Non-pigmented ciliary epithelial cell (primary cell): ENCODE results near the gene SCRT2.
"Not testable (repeated sequence)": the region's sequence is repeated elsewhere in the genome, so short reads cannot be mapped to it uniquely, and the experiment has no call there.

Experiments used
- DNase-seq: peaks from one replicate; pipeline ENCODE4 v3.0.0-alpha.2; 2010; ENCODE audit warnings: low read depth

The SCRT2 gene

GRCh38 chr20:675453-676314, at the start of gene SCRT2:
Gene SCRT2, minus strand, starts transcription at chr20:675802. Its CDS starts 201 bp downstream, at chr20:675601.
- no peak for DNase-seq

- DNase-seq = not testable (repeated sequence)
Measured at GRCh38 chr20:724797-725196, 49.2 kb upstream of the SCRT2 start.

- no peak for DNase-seq
Measured at GRCh38 chr20:723756-724155, 48.2 kb upstream of the SCRT2 start.

- no peak for DNase-seq
Measured at GRCh38 chr20:722822-723644, 47.4 kb upstream of the SCRT2 start.

DNA sequence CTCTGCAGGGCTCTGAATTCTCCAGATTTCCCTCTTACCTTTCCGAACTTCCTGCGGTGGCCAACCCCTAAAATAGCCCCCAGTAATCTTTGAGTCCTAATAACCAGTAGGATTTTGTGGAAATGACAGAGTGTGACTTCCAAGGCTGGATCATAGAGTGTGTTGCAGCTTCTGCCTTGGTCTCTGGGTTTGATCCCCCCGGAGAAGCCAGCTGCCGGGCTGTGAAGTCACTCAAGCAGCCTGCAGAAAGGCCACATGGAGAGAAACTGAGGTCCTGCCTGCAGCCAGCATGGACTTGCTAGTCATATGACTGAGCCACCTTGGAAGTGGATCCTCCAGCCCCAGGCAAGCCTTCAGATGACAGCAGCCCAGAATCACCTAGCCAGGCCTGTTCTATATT, 46.3 kb upstream of the SCRT2 start:
- DNase-seq = no peak

GRCh38 chr20:719816-720215, 44.2 kb upstream of the SCRT2 start:
- DNase-seq = no peak

DNA sequence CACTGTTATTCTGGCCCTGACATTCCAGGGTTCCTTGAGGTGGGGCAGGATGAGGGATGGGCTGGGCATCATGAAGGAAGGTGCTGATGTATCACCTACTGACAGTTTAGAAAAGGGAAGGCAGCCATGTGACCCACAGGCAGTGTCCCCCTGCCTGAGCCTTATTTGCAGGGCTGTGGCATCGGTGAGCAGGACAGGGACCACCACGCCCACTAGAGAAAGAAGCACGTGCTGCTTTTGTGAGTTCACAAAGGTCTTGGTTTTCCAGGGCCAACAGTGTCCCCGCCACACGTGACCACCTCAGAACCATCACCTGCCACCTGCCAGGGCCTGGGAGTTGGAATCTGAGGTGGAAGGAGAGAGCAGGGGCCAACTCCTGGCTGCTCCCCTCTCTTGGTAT, 43.5 kb upstream of the SCRT2 start:
- no peak for DNase-seq

- DNase-seq = no peak
Measured at GRCh38 chr20:717832-718231, 42.2 kb upstream of the SCRT2 start.

DNA sequence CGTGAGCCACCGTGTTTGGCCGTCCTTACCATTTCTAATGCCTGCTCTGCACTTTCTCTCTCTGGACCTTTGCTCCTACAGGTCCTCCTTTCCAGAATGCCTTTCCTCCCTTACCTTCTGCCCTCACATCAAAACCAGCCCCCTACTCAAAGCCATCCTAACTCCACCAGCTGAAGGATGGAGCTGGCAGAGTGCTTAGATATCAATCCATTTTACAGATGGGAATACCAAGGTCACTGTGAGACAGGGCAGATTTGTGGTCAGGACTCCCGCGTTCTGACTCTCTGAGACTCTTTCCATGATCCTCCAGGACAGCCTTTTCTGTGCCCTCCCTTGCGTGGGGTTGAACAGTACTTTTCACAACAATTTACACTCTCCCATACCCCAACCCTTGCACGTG, 41.7 kb upstream of the SCRT2 start:
- DNase-seq = no peak

GRCh38 chr20:714453-714852, 38.9 kb upstream of the SCRT2 start:
- DNase-seq = no peak

GRCh38 chr20:711576-711975, 36.0 kb upstream of the SCRT2 start:
- no peak for DNase-seq

GRCh38 chr20:710780-711450, 35.3 kb upstream of the SCRT2 start:
- DNase-seq = no peak

- DNase-seq = no peak
Measured at GRCh38 chr20:709991-710779, 34.6 kb upstream of the SCRT2 start.

DNA sequence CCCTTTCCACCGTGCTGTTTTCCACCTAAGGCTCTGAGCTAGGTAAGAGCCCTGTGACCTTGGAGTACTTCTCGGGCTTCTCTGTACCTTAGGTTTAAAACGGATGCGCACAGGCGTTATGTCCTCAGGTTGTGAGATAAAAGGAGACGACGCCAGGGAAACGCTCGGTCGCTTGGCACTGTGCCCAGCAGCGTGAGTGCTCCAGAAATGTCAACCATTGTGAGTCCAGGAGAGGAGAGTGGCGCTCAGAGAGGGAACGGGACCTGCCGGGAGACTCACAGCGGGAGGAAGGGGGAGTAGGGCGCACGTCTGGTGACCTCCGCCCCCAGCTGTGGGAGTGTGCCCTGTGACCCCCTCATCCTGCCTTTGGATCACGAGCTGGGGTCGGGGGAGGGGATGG, 33.8 kb upstream of the SCRT2 start:
- DNase-seq = no peak

DNA sequence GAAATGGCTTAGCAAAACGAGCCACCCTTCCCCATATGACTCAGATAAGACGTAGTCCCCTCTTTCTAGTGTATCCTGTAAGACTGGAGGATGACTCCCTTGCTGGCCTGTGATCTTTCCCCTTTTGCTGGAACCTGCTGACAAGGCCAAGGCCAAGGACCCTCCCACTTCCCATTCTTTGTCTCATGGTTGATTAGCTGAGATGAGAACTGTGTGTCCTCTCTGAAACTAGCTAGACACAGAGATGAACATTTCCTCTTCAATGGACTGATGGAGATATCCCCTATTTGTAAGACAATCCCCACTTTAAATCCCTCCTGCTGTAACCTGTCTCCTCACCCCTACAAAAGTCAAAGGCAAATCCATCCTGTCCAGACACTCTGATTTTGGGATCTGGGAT, 33.4 kb upstream of the SCRT2 start:
- DNase-seq = no peak

DNA sequence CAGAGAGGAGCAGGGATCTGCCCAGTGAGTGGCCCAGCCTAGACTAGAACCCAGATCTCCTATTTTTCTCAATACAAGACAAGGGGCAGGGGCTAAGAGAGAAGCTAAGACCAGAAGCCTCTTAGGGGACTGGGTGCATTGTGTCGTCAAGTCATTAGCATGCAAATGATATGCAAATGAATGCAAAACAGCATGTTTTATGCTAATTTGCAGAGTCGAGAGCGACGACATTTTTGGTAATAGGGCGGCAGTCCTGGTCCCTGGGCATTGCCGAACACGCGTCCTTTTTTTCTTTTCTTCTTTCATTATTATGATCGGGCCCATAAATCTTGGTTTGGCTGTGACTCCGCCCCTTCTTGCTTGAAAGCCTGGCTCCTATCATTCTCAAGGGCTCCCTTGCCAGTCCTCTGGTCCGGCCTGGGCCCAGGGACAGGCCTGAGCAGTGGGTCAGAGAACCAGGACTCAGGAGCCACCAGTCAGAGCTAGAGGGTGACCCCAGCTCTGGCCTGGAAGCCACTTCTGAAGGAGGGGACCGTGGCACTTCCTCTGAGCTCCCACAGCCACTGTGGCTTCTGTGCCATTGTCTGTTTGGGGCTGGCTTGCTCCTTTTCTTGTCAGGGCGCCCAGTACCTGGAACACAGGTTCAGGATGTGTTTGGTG, 32.0 kb upstream of the SCRT2 start:
- DNase-seq = no peak

DNA sequence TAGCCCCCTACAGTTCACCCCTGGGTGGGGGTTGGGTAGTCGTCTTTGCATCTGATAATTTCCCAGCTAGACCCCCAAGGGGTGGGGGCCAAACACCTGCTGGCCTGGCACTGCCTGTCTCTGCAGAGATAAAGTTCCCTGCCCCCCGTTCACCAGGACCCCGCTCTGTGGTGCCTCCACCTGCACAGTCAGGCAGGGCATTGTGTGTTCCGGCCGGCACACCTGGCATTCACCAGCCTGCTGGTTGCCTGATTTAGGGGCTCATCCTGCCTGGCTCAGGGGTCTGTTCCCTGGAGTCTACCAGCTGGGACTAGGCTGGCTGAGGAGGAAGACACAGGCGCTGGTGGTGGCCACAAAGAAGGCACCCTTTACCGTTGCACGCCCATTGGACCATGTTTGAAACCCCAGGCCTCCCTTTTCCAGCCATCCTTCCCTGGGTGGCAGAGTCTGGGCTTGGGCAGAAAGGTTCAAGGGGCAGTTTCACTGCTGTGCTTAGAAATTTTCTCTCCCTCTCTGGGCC, 30.8 kb upstream of the SCRT2 start:
- no peak for DNase-seq

DNA sequence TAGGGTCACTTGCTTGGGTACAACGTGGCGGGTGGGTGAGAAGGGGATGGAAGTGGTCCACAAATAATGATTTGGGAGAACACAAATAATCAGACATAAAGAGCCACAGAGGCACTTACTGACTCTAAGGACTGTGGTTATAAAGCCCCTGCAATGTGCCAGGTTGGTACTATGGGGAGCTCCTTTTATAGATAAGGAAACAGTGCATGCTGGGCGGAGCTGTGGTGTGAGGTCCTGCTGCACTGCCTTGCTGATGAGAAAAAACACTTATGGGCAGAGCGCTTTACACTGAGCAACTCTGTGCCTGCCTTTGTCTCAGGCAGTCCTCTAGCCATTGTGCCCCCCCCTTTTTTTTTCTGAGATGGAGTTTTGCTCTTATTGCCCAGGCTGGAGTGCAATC, 29.1 kb upstream of the SCRT2 start:
- DNase-seq = no peak

DNA sequence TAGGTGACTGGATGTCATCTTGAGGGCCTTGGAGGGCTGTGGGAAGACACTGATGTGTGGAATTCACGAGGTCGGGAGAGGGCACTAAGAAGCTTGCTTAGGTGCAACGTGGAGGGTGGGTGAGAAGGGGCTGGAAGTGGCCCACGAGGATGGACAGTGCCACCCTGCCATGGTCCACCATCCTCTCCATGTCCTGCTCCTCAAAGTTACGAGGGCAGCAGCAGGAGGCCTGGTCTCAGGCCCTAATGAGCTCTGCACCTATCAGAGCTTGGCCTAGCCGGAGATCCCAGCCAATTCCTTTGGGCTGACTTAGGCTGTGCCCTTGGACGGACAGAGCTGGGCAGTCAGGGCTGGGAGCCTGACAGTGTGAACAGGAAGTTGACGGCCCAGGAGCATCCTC, 27.8 kb upstream of the SCRT2 start:
- DNase-seq = no peak

GRCh38 chr20:703006-703405, 27.4 kb upstream of the SCRT2 start:
- DNase-seq = no peak
